Mucosa of gallbladder (tissue), 1 donor: ENCODE data around the gene RPTOR. TPM values are rescaled to one million over a fixed set of nuclear protein-coding genes. Genes with fewer than 3 reads are reported as not detected.
"Not testable (repeated sequence)": the region's sequence is repeated elsewhere in the genome, so short reads cannot be mapped to it uniquely, and the experiment has no call there.

Experiments
- DNase-seq: peaks from one replicate; pipeline ENCODE4 v3.0.0-alpha.2; 2020; ENCODE audit warnings: low spot score
- total RNA-seq: library from RNA; stranded (reverse); gene quantifications from one replicate; pipeline ENCODE4 v1.2.1, GENCODE V29; 2021
- donor health status: DM: no; HTN: no; CAD: no.

The RPTOR gene
- total RNA-seq, 1 donor from 2014 or later = 37.5 TPM

- no peak for DNase-seq
Observed at GRCh38 chr17:80512233-80512632, 32.4 kb upstream of the RPTOR start.

GRCh38 chr17:80513201-80513600, 31.4 kb upstream of the RPTOR start:
- DNase-seq = no peak

- no peak for DNase-seq
Observed at GRCh38 chr17:80513892-80514291, 30.7 kb upstream of the RPTOR start.

DNA sequence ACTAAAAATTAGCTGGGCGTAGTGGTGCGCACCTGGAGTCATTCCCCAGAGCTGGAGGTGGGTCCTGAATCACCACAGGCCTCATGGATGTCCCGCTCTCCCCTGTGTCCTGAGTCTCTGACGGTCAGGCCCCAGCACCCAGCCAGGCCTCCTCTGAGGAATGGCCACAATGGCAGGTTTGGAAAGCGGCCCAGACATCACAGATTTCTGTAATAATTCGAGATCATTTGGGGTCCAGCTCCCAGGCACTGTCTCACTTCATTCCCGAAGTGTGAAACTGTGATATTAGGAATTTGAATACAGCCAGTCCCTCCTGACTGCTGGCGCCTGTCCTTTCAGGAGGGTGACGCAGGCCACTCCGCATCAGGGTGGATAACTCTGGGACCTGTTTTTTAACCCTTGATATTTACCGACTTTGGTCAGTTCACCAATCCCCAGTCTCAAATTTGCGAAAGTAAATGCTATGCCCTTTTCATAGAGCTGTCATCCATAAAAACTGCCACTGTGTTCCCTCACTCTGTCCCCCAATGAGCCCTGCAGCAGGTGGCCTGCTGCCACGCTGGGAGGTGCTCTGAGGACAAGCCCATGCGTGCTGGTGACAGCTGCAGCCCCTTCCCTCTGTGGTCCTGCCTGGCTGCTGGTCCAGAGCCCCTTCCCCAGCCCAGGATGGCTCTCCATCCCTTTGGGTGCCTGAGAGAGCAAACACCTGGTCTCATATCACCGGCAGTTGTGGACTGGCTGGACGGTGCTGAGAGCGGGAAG, 28.3 kb upstream of the RPTOR start:
- DNase-seq = no peak

DNA sequence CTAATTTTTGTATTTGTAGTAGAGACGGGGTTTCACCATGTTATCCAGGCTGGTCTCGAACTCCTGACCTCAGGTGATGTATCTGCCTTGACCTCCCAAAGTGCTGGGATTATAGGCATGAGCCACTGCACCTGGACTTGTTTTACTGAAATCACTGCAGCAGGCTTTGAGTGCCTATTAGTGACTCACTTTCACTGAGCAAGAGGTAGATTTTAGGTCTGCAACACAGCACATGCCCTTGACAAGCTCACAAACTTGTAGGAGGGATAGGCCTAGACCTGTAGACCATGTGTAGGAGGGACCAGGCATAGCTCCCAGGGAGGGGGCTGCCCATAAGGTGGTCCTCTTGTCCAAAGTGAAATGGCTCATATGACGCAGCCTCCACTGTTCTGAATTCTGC, 27.0 kb upstream of the RPTOR start:
- DNase-seq = no peak

DNA sequence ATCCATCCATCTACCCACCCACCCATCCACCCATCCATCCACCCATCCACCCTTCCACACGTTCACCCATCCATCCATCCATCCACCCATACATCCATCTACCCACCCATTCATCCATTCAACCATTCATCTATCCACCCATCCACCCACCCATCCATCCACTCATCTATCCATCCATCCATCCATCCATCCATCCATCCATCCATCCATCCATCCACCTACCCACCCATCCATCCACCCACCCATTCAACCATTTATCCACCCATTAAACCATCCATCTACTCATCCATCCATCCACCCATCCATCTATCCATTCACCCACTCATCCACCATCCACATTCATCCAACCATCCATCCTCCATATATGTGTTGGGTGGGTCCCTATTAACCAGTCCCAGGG, 26.2 kb upstream of the RPTOR start:
- DNase-seq = no peak

- DNase-seq = no peak
Observed at GRCh38 chr17:80519091-80519781, 25.4 kb upstream of the RPTOR start.

DNA sequence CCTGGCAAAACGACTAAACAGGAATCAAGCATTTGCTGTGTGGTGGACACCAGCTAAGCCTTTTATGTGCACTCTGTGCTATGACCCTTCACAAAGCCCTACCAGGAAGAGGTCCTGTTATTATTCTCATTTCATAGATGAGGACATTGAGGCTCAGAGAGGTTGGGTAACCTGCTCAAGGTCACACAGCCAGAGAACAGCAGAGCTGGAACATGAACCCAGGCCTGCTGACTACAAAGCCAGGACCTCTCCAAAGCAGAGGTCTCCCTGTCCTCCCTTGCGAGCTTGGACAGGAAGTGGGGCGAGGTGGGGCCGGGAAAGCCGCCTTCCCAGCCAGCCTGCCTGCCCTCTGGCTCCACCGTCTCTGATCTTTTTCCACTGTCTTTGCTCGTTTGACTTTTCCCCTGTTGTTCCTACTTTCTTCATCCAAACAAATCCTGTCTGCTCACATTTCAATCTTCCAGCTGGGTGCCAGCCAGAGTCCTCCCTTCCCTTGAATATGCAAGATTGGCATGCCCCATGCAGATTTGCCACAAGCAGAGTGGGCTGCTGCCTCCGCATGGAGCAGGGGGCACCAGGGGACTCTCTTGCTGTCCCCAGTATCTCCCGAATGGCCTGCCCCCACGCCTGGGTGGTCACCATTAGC, 23.7 kb upstream of the RPTOR start:
- DNase-seq = no peak

- DNase-seq = no peak
Observed at GRCh38 chr17:80523054-80523744, 21.4 kb upstream of the RPTOR start.

DNA sequence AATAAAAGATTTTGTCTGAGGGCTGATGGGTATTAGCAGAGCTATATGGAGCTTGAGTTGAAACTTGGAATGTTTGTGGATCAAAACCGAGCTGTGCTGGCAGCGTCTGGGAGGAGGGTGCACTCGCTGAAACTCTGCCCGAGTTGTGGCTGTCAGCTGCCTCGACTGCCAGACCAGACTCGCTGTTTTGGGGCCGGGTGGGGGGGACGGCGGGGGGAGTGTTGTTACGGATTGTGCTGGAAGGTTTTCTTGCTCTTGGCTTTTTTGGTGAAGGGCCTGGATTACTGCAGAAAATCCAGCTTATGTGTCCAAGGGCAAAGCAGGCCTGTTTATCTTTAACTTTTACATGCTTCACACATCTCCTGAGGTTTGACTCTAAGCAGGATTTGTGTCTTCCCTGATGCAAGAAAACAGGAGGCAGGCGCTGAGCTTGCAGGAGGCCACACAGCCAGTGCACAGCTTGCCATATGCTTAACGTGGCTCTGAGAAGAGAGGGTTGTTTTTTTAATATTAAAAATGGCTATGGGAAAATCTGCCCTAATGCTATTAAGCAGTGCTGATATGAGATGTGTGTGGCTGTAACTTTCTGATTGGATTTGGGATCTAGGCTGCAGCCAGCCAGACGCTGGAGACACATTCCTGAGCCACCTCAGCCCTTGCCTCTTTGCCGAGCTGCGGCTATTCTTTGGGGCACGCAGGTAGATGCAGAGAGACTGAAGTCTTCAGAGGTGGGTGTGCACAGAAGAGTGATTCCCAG, 20.5 kb upstream of the RPTOR start:
- peak; percentile 16 for DNase-seq

DNA sequence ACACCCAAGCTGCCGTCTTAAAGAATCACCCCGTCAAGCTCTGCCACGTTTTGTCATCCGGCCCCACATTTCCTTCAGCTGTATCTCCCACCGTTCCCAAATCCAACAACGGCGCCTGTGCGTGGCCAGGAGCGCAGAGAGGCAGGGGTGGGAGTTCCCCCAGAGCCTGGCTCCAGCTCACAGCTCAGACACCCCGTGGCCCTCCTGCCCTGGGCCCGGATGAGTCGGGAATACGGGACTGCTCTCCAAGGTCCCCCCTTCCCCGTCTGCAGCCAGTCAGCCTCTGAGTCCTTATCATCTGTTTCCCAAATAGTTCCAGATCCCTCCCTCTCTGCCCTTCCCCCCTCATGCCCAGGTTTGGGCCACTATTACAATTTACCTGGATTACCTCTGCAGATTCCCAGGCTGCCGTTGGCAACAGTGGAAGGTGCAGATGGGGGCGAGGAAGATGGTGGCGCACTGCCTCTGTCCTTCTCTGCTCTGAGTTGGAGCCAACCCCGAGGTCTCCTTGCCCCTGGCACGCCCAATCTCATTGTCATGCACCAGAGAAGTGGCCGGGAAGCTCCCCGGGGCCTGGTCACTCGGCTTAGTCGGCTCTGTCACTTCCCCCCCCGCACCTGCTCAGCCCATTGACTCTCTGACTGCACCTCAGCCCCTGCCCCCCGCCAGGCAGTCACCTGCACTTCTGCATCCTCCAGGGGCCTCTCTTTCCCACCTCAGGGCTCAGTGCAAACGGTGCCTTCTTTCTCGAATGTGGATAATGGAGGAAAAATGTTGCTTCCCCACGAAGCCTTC, 18.3 kb upstream of the RPTOR start:
- no peak for DNase-seq

GRCh38 chr17:80527016-80527645, 17.5 kb upstream of the RPTOR start:
- DNase-seq = no peak

- no peak for DNase-seq
Observed at GRCh38 chr17:80528536-80528935, 16.1 kb upstream of the RPTOR start.

DNA sequence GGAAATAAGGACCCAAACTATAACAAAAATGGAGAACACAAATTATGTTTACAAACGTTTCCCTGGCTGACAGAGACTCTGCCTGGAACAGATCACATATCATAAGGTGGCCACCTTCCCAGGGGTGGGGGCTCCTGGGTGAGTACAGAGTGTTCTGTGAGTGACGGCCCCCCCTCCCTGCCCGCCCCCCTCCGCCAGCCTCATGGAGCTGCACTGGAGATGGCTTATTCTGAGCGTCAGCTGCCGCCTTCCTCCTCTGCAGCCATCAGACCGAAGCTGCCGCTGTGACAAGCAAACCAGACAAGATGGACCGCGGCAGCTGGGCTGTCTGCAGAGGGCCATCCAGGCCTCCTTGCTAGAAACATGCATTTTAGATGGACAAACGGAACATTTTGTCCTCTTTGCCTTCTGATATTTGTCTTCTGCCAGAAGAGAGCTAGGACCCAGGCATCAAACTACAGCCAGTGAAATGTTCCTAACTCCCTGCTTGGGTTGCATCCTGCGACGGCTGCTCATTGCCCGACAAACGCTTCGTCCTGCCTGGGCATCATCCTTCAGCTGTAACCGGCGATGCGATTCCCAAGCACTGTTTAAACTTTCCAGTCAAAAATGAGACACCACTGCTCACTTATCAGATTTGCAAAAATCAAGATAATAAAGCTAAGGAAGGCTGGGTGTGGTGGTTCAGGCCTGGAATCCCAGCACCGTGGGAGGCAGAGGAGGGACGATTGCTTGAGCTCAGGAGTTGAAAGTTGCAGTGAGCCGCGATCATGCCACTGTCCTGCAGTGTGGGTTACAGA, 15.3 kb upstream of the RPTOR start:
- DNase-seq = no peak

DNA sequence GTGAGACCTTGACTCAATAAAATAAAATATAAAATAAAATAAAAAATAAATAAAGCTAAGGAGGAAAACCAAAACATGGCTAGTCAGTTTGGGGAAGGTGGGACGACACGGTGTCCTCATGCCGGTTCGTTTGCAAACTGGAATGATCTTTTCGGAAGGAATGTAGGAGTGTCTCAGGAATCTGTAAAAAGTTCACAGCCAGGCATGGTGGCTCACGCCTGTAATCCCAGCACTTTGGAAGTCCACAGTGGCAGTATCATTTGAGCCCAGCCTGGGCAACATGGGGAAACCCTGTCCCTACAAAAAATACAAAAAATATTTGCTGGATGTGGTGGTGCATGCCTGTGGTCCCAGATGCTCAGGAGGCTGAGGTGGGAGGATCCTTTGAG, 14.7 kb upstream of the RPTOR start:
- DNase-seq = no peak

DNA sequence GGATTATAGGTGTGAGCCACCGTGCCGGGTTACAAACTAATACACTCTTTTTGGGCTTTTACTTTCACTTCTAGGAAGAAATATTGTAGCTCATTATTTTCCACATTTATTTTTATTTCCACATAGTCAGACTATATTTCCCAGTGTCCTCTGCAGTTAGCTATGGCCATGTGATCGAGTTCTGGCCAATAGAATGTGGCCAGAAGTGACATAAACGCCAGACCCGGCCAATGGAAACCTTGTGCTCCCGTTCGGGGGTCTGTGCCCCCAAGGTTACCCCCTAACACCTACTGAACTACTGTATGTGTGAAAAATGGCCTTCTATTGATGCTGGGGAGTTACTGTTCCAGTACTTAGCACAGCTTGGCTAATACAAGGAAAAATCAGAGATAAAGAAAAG, 13.2 kb upstream of the RPTOR start:
- no peak for DNase-seq

- not testable (repeated sequence) for DNase-seq
Observed at GRCh38 chr17:80537386-80537785, 7.3 kb upstream of the RPTOR start.

GRCh38 chr17:80538484-80538883, 6.2 kb upstream of the RPTOR start:
- no peak for DNase-seq

DNA sequence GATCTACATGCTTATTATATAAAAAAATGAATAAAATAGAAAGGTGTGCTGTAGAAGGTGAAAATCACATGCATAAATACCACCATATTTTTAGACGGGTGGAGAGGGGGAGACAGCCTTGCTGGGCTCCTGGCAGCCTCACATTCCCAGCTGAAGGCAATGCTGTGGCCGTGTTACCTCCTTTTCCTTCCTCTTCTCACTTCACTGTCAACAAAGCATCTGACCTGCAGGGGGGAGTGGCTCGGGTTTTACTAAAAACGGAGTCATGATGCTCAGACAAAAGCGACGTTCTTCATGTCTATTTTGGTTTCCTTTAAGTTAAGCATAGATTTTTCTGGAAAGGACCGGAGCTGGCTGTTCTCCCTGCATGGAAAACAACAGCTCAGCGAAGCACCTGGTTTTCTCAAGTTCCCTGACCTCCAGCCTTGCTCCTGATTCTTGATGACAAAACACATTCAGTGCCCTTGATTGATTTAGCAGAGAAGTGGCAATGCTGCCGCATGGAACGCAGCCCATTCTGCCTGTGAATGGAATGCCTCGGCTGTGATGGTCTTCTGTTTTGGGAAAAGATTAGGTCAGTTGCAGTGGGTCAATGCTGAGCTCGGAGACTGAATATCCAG, 5.5 kb upstream of the RPTOR start:
- DNase-seq = no peak
